CD4-positive, CD25-positive, alpha-beta regulatory T cell (primary cell): ENCODE data around the gene SERPINB3. TPM values are rescaled to one million over a fixed set of nuclear protein-coding genes. Genes with fewer than 3 reads are reported as not detected.
"Not testable (repeated sequence)": the region's sequence is repeated elsewhere in the genome, so short reads cannot be mapped to it uniquely, and the experiment has no call there.

Source experiments
- ATAC-seq, 2 donors: fragments of 150-1000 bp; cut with Tn5 transposase; one replicate each; pipeline ENCODE4 v1.10.0; 2021; ENCODE audit warnings: low read depth in 2 of 2, moderate number of reproducible peaks in 2 of 2, moderate library complexity in 1 of 2
- DNase-seq, 3 donors: peaks; one replicate each; pipeline versions ENCODE4 v3.0.0 to v3.0.0-alpha.2; 2012 to 2022; ENCODE audit warnings: mixed read lengths in 1 of 3
- H3K27ac ChIP-seq: one replicate; pipeline ENCODE4 v1.7.0; 2013; ENCODE audit warnings: mild to moderate bottlenecking, low read length; ENCODE audit not compliant: insufficient read depth, poor library complexity, severe bottlenecking
- H3K27me3 ChIP-seq: one replicate; pipeline ENCODE4 v1.7.0; 2013; ENCODE audit warnings: low read length; ENCODE audit not compliant: control insufficient read depth, insufficient read depth
- H3K36me3 ChIP-seq: one replicate; pipeline ENCODE4 v1.7.0; 2013; ENCODE audit warnings: mild to moderate bottlenecking, low read length, moderate library complexity; ENCODE audit not compliant: control insufficient read depth, insufficient read depth
- H3K4me1 ChIP-seq: 2 replicates; pipeline ENCODE4 v1.7.0; 2013; ENCODE audit warnings: mild to moderate bottlenecking, low read length; ENCODE audit not compliant: insufficient read depth, control insufficient read depth, poor library complexity, severe bottlenecking
- H3K4me3 ChIP-seq: one replicate; pipeline ENCODE4 v1.7.0; 2013; ENCODE audit warnings: low read depth, mild to moderate bottlenecking, low read length, moderate library complexity
- H3K9me3 ChIP-seq, 2 experiments: 1 replicate in 1 of 2; 2 replicates in 1 of 2; pipeline ENCODE4 v1.7.0; 2013; ENCODE audit warnings: low read length in 2 of 2, mild to moderate bottlenecking in 1 of 2, moderate library complexity in 1 of 2; ENCODE audit not compliant: control insufficient read depth in 2 of 2
- H3K27ac Mint-ChIP-seq, 3 donors: one replicate each; pipeline ENCODE4 v1.8.0; 2020 to 2022; ENCODE audit warnings: mild to moderate bottlenecking in 3 of 3, mixed read lengths in 3 of 3, moderate library complexity in 2 of 3
- H3K27me3 Mint-ChIP-seq: one replicate; pipeline ENCODE4 v1.8.0; 2022; ENCODE audit warnings: mild to moderate bottlenecking, mixed read lengths
- H3K36me3 Mint-ChIP-seq: one replicate; pipeline ENCODE4 v1.8.0; 2020; ENCODE audit warnings: mixed read lengths
- H3K4me1 Mint-ChIP-seq, 4 donors: one replicate each; pipeline ENCODE4 v1.8.0; 2020 to 2022; ENCODE audit warnings: mixed read lengths in 4 of 4, mild to moderate bottlenecking in 1 of 4
- H3K4me3 Mint-ChIP-seq, 4 donors: one replicate each; pipeline ENCODE4 v1.8.0; 2020 to 2022; ENCODE audit warnings: mild to moderate bottlenecking in 4 of 4, mixed read lengths in 4 of 4, moderate library complexity in 3 of 4
- H3K9me3 Mint-ChIP-seq, 7 donors: one replicate each; pipeline ENCODE4 v1.8.0; 2020 to 2022; ENCODE audit warnings: mixed read lengths in 7 of 7, mild to moderate bottlenecking in 3 of 7, moderate library complexity in 2 of 7
- polyA plus RNA-seq, 4 donors: library from polyadenylated mRNA; unstranded; fragments of 300-500 nt; fragmentation: Illumina TruSeq; gene quantifications; one replicate each; pipeline ENCODE4 v1.2.3, GENCODE V29; 2021
- total RNA-seq: library from RNA; stranded (reverse); gene quantifications from one replicate; pipeline ENCODE4 v1.2.3, GENCODE V29; 2022

The SERPINB3 gene
- total RNA-seq (not detected), polyA plus RNA-seq (not detected)

DNA sequence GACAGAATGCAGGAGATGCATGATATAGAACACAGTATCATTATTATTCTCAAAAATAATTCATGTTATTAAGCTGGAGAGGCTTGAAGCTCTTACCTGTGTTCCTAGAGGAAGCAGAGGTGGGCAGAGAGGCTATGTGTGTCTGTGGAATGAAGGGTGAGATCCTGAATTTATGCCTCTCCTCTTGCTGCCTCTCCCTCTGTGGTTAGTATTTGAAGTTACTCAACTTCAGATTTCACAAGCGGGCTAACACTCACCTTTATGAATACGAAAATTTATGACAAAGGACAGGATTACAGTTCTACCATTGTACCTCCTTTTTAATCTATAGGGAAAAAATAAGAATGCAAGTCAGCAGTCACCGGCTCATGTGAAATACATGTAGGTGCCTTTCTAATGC is at the start of gene SERPINB3:
SERPINB3 (minus strand) TSS at position 144 of the 400 bp plus-strand sequence. CDS start 677 bp downstream, outside the sequence.
- ATAC-seq, H3K27ac Mint-ChIP-seq, H3K4me1 Mint-ChIP-seq, H3K27me3 Mint-ChIP-seq, H3K4me3 ChIP-seq, H3K36me3 ChIP-seq, H3K4me3 Mint-ChIP-seq, DNase-seq, H3K9me3 ChIP-seq, H3K27ac ChIP-seq, H3K36me3 Mint-ChIP-seq, H3K9me3 Mint-ChIP-seq, H3K27me3 ChIP-seq, H3K4me1 ChIP-seq: not testable (repeated sequence)

DNA sequence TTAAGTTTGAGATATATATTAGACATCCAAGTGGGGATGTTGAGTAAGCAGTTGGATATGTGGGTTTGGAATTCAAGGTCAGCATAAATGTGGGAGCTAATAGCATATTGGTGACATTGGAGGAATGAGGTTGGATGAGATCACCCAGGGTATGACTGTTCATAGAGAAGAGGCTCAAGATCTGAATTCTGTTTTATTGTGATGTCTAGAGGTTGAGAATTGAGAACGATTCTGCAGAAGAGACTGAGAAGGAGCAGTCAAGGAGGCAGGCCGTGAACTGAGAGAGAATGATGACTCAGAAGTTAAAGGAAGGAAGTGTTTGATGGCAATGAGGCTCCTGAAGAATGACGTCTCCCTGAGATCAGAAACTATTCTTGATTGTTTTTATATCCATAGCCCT is 47.0 kb upstream of the SERPINB3 start:
- no peaks in the 10 kb centered on the region for H3K27me3 Mint-ChIP-seq
- Histone ChIP-seq H3K4me1 (no peaks in the 10 kb centered on the region), H3K4me3 (no peak overlapping the region), H3K9me3 (peaks cover 0 to 7% of the 10 kb centered on the region in 2 experiments), H3K27ac (no peak overlapping the region), H3K36me3 (no peaks in the 10 kb centered on the region), H3K27me3 (no peaks in the 10 kb centered on the region)
- no peak overlapping the region for H3K4me3 Mint-ChIP-seq
- no peak overlapping the region for H3K27ac Mint-ChIP-seq
- H3K9me3 Mint-ChIP-seq: peaks cover 0 to 9% (median 3%) of the 10 kb centered on the region in 7 donors
- no peak for DNase-seq
- no peak for ATAC-seq
- H3K36me3 Mint-ChIP-seq: no peaks in the 10 kb centered on the region
- H3K4me1 Mint-ChIP-seq: no peaks in the 10 kb centered on the region

DNA sequence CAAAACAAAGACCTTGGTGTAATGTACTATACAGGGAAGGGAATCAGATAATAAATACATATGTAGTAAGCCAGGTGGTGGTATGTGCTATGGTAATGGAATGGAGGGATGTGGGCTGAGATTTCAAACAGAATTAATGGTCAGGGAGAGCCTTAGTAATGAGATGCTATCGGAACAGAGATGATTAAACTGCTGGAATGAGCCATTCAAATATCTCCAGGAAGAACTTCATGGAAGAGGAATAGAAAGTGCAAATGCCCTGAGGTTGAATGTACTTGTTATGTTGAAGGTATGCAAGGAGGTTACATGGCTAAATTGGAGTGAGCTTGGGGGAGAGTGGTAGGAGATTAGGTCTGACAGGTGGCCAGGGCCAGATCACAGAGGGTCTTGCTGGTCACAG is 46.1 kb upstream of the SERPINB3 start:
- peaks cover 0 to 5% (median 0%) of the 10 kb centered on the region in 7 donors for H3K9me3 Mint-ChIP-seq
- no peak overlapping the region for H3K4me3 Mint-ChIP-seq
- Histone ChIP-seq H3K36me3 (no peaks in the 10 kb centered on the region), H3K4me3 (no peak overlapping the region), H3K27ac (no peak overlapping the region), H3K27me3 (no peaks in the 10 kb centered on the region), H3K4me1 (no peaks in the 10 kb centered on the region), H3K9me3 (no peaks in the 10 kb centered on the region)
- ATAC-seq (no peak), DNase-seq (no peak)
- no peaks in the 10 kb centered on the region for H3K36me3 Mint-ChIP-seq
- H3K4me1 Mint-ChIP-seq: no peaks in the 10 kb centered on the region
- H3K27me3 Mint-ChIP-seq: no peaks in the 10 kb centered on the region
- H3K27ac Mint-ChIP-seq: no peak overlapping the region

DNA sequence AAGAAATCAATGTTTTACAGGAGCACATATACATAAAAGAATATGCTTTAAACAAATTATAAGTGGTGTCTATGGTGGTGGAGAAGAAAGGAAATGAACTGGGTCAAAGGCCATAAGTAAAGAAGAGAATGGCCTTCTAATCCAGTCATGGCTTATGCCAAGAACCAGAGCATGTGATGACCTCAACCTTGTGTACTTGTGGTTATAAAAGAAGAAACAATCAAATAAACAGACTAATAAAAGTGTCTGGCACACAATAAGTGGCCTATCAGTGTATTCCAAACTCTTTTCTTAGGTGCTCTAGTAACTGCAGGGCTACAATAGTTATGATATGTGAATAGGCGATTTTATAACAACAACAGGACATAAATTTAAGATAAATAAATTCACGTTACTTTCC is 43.7 kb upstream of the SERPINB3 start:
- ATAC-seq (no peak), DNase-seq (no peak)
- Histone ChIP-seq H3K36me3 (no peaks in the 10 kb centered on the region), H3K4me3 (no peak overlapping the region), H3K4me1 (no peaks in the 10 kb centered on the region), H3K27me3 (no peaks in the 10 kb centered on the region), H3K27ac (no peak overlapping the region), H3K9me3 (no peaks in the 10 kb centered on the region)
- no peaks in the 10 kb centered on the region for H3K36me3 Mint-ChIP-seq
- H3K4me1 Mint-ChIP-seq: no peaks in the 10 kb centered on the region
- peaks cover 0 to 2% (median 0%) of the 10 kb centered on the region in 7 donors for H3K9me3 Mint-ChIP-seq
- H3K27ac Mint-ChIP-seq: no peak overlapping the region
- H3K27me3 Mint-ChIP-seq: no peaks in the 10 kb centered on the region
- H3K4me3 Mint-ChIP-seq: no peak overlapping the region

GRCh38 chr18:63702660-63703059 is 41.0 kb upstream of the SERPINB3 start, which contains the start of gene SERPINB11:
SERPINB11 (plus strand) TSS chr18:63702960; CDS start chr18:63710194, 7,234 bp downstream.
- H3K27me3 ChIP-seq: no peaks in the 10 kb centered on the region
- Mint-ChIP-seq H3K9me3 (peaks cover 0 to 3% (median 0%) of the 10 kb centered on the region in 7 donors), H3K36me3 (no peaks in the 10 kb centered on the region), H3K27me3 (no peaks in the 10 kb centered on the region), H3K4me1 (no peaks in the 10 kb centered on the region), H3K27ac (no peak within 1 kb of the TSS), H3K4me3 (no peak within 1 kb of the TSS)
- H3K27ac ChIP-seq: no peak within 1 kb of the TSS
- H3K4me3 ChIP-seq: no peak within 1 kb of the TSS
- ATAC-seq: no peak
- no peaks in the 10 kb centered on the region for H3K4me1 ChIP-seq
- H3K36me3 ChIP-seq: no peaks in the 10 kb centered on the region
- H3K9me3 ChIP-seq: no peaks in the 10 kb centered on the region
- DNase-seq: no peak

DNA sequence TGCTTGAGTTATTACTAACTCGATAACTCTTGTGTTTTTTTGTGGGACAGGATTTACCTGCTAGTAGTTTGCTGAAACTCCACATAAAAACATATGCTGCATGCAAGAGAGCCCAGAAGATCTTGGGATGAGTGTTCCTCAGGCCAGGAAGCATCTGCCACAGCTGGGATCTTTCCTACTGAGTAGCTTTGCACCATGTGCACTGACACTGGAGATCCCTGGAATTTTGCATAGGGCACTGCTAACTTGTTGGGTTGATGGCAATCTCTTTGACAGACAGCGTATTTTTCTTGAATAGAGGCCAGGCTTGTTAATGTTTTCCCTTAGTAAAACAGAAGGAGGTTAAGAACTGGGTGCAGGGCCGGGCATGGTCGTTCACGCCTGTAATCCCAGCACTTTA is 40.3 kb upstream of the SERPINB3 start:
- no peaks in the 10 kb centered on the region for H3K27me3 Mint-ChIP-seq
- peaks cover 0 to 4% (median 0%) of the 10 kb centered on the region in 7 donors for H3K9me3 Mint-ChIP-seq
- Histone ChIP-seq H3K4me1 (no peaks in the 10 kb centered on the region), H3K36me3 (no peaks in the 10 kb centered on the region), H3K4me3 (no peak overlapping the region), H3K9me3 (no peaks in the 10 kb centered on the region), H3K27ac (no peak overlapping the region), H3K27me3 (no peaks in the 10 kb centered on the region)
- no peak for DNase-seq
- no peaks in the 10 kb centered on the region for H3K4me1 Mint-ChIP-seq
- ATAC-seq: no peak
- no peaks in the 10 kb centered on the region for H3K36me3 Mint-ChIP-seq
- H3K27ac Mint-ChIP-seq: no peak overlapping the region
- H3K4me3 Mint-ChIP-seq: no peak overlapping the region

DNA sequence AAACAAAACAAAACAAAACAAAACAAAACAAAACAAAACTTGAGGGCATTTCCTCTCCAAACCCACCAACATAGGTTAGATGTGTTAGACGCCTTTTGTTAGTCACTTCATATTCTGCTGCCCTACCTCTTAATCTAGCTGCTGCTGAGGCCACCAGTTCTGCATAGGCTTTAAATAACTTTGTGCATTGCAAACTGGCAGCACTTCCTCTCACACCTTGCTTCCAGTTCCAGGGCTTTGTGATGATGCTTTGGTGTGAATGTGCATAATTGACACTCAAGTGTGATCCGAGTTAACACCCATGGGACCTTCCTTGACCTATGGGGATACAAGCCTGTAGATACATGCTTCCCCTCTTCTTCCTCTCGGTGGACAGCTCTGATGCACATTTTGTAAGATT is 38.8 kb upstream of the SERPINB3 start:
- Histone ChIP-seq H3K4me1 (no peaks in the 10 kb centered on the region), H3K36me3 (no peaks in the 10 kb centered on the region), H3K4me3 (no peak overlapping the region), H3K27me3 (no peaks in the 10 kb centered on the region), H3K9me3 (no peaks in the 10 kb centered on the region), H3K27ac (no peak overlapping the region)
- Mint-ChIP-seq H3K9me3 (peaks cover 0 to 4% (median 2%) of the 10 kb centered on the region in 7 donors), H3K27ac (no peak overlapping the region), H3K27me3 (no peaks in the 10 kb centered on the region), H3K4me1 (no peaks in the 10 kb centered on the region), H3K36me3 (no peaks in the 10 kb centered on the region), H3K4me3 (no peak overlapping the region)
- DNase-seq (no peak), ATAC-seq (no peak)

- no peak for DNase-seq
- H3K4me1 ChIP-seq: no peaks in the 10 kb centered on the region
- H3K36me3 ChIP-seq: no peaks in the 10 kb centered on the region
- no peak overlapping the region for H3K27ac Mint-ChIP-seq
- H3K9me3 Mint-ChIP-seq: peaks cover 0 to 8% (median 4%) of the 10 kb centered on the region in 7 donors
- no peaks in the 10 kb centered on the region for H3K4me1 Mint-ChIP-seq
- H3K27ac ChIP-seq: no peak overlapping the region
- H3K36me3 Mint-ChIP-seq: no peaks in the 10 kb centered on the region
- no peaks in the 10 kb centered on the region for H3K27me3 Mint-ChIP-seq
- no peaks in the 10 kb centered on the region for H3K27me3 ChIP-seq
- H3K4me3 ChIP-seq: no peak overlapping the region
- no peak for ATAC-seq
- no peaks in the 10 kb centered on the region for H3K9me3 ChIP-seq
- H3K4me3 Mint-ChIP-seq: no peak overlapping the region
These were observed 35.5 kb upstream of the SERPINB3 start for GRCh38 chr18:63697097-63697660.
